ENCODE results near the gene SATB2.

SATB2 gene

DNA sequence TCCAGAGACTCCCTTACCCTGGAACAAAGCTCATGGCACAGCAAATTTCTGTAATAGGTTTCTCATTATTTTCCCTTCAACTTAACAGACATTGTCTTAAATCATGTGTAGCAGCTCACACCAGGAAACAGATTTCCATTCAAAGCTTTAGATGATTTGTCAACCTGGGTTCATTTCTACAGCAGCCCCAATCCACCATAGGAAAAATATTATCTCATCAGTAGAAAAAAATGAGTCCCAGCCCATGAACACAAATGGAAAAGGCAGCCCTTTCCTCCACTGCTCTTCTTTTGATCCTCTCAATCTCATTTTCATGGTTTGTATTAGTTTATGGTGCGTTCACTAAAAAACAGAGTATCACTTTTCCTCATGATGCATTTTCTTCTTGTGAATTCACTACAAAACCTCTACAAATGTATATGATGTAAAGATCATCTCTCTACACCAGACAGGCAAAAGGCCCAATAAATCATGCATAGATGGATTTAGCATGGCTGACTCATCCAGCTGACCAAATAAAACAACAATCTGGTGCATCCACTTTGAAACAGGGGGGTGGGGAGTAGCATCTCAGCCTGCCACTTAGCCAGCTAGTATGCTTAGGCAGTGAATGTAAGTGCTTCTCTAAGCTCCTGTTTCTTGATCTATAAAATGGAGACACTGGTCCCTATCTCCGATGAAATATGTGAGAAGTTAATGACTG, 78.6 kb downstream of the SATB2 start (continued):
- TF ChIP-seq, protein P1, sequence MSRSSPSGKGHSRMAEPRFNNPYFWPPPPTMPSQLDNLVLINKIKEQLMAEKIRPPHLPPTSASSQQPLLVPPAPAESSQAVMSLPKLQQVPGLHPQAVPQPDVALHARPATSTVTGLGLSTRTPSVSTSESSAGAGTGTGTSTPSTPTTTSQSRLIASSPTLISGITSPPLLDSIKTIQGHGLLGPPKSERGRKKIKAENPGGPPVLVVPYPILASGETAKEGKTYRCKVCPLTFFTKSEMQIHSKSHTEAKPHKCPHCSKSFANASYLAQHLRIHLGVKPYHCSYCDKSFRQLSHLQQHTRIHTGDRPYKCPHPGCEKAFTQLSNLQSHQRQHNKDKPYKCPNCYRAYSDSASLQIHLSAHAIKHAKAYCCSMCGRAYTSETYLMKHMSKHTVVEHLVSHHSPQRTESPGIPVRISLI (tag by site-specific recombination; IDR thresholded peaks at IDR 0.05), result peak; percentile 30; the same call in 1 of the 2 replicates
- TF ChIP-seq, protein P2, sequence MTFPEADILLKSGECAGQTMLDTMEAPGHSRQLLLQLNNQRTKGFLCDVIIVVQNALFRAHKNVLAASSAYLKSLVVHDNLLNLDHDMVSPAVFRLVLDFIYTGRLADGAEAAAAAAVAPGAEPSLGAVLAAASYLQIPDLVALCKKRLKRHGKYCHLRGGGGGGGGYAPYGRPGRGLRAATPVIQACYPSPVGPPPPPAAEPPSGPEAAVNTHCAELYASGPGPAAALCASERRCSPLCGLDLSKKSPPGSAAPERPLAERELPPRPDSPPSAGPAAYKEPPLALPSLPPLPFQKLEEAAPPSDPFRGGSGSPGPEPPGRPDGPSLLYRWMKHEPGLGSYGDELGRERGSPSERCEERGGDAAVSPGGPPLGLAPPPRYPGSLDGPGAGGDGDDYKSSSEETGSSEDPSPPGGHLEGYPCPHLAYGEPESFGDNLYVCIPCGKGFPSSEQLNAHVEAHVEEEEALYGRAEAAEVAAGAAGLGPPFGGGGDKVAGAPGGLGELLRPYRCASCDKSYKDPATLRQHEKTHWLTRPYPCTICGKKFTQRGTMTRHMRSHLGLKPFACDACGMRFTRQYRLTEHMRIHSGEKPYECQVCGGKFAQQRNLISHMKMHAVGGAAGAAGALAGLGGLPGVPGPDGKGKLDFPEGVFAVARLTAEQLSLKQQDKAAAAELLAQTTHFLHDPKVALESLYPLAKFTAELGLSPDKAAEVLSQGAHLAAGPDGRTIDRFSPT (tag by site-specific recombination; IDR thresholded peaks at IDR 0.05), result peak; percentile 57
- TF ChIP-seq ZNF155 (tag by site-specific recombination; IDR thresholded peaks at IDR 0.05) (no peak), ZBTB20 (tag by site-specific recombination; IDR thresholded peaks at IDR 0.05) (no peak), ZNF629 (tag by site-specific recombination; IDR thresholded peaks at IDR 0.05) (peak; percentile 63), ZNF394 (tag by site-specific recombination; IDR thresholded peaks at IDR 0.05; ENCODE audit: borderline replicate concordance) (peak; percentile 72; the same call in 1 of the 2 replicates), ZEB2 (tag by site-specific recombination; IDR thresholded peaks at IDR 0.05) (peak; percentile 79), ZNF404 (tag by site-specific recombination; IDR thresholded peaks at IDR 0.05) (no peak), GLI4 (tag by site-specific recombination; IDR thresholded peaks at IDR 0.05) (no peak), ZNF610 (tag by site-specific recombination; IDR thresholded peaks at IDR 0.05; ENCODE audit: borderline replicate concordance) (no peak), ZNF248 (tag by site-specific recombination; IDR thresholded peaks at IDR 0.05) (no peak), ZBTB17 (tag by site-specific recombination; IDR thresholded peaks at IDR 0.05) (0 out of 2 replicates have a peak, but pooled peaks have one; percentile 32), ZNF24 (tag by site-specific recombination; IDR thresholded peaks at IDR 0.05) (0 out of 2 replicates have a peak, but pooled peaks have one; percentile 35), FEZF1 (tag by site-specific recombination; IDR thresholded peaks at IDR 0.05) (peak; percentile 50; the same call in 1 of the 2 replicates), ZNF544 (tag by site-specific recombination; IDR thresholded peaks at IDR 0.05) (no peak)
- TF ChIP-seq, protein P3, sequence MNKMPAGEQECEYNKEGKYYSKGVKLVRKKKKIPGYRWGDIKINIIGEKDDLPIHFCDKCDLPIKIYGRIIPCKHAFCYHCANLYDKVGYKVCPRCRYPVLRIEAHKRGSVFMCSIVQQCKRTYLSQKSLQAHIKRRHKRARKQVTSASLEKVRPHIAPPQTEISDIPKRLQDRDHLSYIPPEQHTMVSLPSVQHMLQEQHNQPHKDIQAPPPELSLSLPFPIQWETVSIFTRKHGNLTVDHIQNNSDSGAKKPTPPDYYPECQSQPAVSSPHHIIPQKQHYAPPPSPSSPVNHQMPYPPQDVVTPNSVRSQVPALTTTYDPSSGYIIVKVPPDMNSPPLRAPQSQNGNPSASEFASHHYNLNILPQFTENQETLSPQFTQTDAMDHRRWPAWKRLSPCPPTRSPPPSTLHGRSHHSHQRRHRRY (tag by site-specific recombination; IDR thresholded peaks at IDR 0.05), result no peak
- TF ChIP-seq, protein P4, sequence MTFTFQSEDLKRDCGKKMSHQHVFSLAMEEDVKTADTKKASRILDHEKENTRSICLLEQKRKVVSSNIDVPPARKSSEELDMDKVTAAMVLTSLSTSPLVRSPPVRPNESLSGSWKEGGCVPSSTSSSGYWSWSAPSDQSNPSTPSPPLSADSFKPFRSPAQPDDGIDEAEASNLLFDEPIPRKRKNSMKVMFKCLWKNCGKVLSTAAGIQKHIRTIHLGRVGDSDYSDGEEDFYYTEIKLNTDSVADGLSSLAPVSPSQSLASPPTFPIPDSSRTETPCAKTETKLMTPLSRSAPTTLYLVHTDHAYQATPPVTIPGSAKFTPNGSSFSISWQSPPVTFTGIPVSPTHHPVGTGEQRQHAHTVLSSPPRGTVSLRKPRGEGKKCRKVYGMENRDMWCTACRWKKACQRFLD (tag by site-specific recombination; IDR thresholded peaks at IDR 0.05), result no peak
- TF ChIP-seq, protein P5, sequence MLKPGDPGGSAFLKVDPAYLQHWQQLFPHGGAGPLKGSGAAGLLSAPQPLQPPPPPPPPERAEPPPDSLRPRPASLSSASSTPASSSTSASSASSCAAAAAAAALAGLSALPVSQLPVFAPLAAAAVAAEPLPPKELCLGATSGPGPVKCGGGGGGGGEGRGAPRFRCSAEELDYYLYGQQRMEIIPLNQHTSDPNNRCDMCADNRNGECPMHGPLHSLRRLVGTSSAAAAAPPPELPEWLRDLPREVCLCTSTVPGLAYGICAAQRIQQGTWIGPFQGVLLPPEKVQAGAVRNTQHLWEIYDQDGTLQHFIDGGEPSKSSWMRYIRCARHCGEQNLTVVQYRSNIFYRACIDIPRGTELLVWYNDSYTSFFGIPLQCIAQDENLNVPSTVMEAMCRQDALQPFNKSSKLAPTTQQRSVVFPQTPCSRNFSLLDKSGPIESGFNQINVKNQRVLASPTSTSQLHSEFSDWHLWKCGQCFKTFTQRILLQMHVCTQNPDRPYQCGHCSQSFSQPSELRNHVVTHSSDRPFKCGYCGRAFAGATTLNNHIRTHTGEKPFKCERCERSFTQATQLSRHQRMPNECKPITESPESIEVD (tag by site-specific recombination; IDR thresholded peaks at IDR 0.05), result peak; percentile 43; the same call in 1 of the 2 replicates

DNA sequence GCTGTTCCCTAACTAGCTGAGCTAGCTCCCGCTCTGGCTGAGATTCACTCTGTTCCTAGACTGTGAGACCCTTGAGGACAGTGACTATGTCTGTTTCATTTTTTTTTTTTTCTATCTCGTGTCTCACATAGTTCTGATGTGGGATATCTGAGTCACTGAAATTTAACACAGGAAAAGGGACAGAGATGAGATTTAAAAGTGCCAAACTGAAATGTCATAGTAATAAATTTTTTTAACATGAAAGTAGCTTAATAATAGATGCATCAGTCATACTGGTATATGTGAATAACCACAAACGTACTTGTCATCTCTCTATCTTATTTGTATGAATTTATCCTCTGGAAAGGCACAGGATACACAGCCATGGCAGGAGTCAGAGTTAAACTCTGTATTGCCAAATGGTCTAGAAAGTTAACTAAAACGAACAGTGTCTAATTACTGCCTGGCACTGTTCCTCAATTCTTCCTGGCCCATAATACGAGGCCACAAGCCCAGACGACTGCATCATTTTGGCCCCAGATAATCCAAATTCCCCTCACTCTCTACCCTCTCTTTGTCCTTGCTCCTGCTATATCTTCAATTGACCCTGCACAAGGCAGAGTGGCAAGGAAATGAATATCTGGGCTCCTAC, 87.5 kb downstream of the SATB2 start:
- ChIA-PET CTCF (interaction anchor here (0.7 kb wide), 3 partner anchors 13 to 50 kb away, joined by 3 read pairs; no protein-coding TSS in a partner anchor), POLR2A (no interaction called here)
- H3K4me3 ChIP-seq (ENCODE audit: low read depth, low read length), result no peak overlapping the region
- H3K36me3 ChIP-seq (ENCODE audit: control insufficient read depth in 2 of 2, insufficient read depth in 1 of 2, low read length in 2 of 2), result peaks cover 6 to 45% of the 10 kb centered on the region in 2 experiments
- H3K4me1 ChIP-seq (ENCODE audit: control insufficient read depth, insufficient read depth, low read length), result peaks cover 4% of the 10 kb centered on the region; the same call in 1 of the 2 replicates
- no peaks in the 10 kb centered on the region for H3K9me3 ChIP-seq (ENCODE audit: control insufficient read depth, insufficient read depth, low read depth, low read length)
- no peak for TF ChIP-seq KLF10 (tag by site-specific recombination; IDR thresholded peaks at IDR 0.05)
- no peak for TF ChIP-seq ZNF837 (tag by site-specific recombination; IDR thresholded peaks at IDR 0.05)
- TF ChIP-seq ZNF792 (tag by site-specific recombination; IDR thresholded peaks at IDR 0.05), result no peak
- no peak for TF ChIP-seq ZNF341 (tag by site-specific recombination; IDR thresholded peaks at IDR 0.05; ENCODE audit: low read depth)
- TF ChIP-seq OVOL3 (tag by site-specific recombination; IDR thresholded peaks at IDR 0.05), result no peak
- TF ChIP-seq EGR2 (tag by site-specific recombination; IDR thresholded peaks at IDR 0.05; ENCODE audit: low read depth), result no peak
- TF ChIP-seq ZNF146 (tag by site-specific recombination; IDR thresholded peaks at IDR 0.05), result no peak
- TF ChIP-seq ZNF501 (tag by site-specific recombination; IDR thresholded peaks at IDR 0.05), result no peak
- no peak for TF ChIP-seq ZNF114 (tag by site-specific recombination; IDR thresholded peaks at IDR 0.05)
- TF ChIP-seq, protein P6, sequence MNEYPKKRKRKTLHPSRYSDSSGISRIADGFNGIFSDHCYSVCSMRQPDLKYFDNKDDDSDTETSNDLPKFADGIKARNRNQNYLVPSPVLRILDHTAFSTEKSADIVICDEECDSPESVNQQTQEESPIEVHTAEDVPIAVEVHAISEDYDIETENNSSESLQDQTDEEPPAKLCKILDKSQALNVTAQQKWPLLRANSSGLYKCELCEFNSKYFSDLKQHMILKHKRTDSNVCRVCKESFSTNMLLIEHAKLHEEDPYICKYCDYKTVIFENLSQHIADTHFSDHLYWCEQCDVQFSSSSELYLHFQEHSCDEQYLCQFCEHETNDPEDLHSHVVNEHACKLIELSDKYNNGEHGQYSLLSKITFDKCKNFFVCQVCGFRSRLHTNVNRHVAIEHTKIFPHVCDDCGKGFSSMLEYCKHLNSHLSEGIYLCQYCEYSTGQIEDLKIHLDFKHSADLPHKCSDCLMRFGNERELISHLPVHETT (tag by site-specific recombination; IDR thresholded peaks at IDR 0.05), result no peak
- no peak overlapping the region for H3K27ac ChIP-seq (ENCODE audit: extremely low read depth, low read depth, low read length)

All from HEK293 (cell line).